ENCODE data around the gene TIMM13.
"Not testable (repeated sequence)": the region's sequence is repeated elsewhere in the genome, so short reads cannot be mapped to it uniquely, and the experiment has no call there.

The TIMM13 gene

GRCh38 chr19:2395293-2395829 is 32.0 kb downstream of the TIMM13 start:
- not testable (repeated sequence) for H3K4me1 ChIP-seq (ENCODE audit: control insufficient read depth, insufficient read depth, low read length); H3K9me3 ChIP-seq (ENCODE audit: control insufficient read depth, low read length); H3K36me3 ChIP-seq (ENCODE audit: control insufficient read depth, insufficient read depth, low read length); H3K4me3 ChIP-seq (ENCODE audit: insufficient read depth, low read depth, low read length); H3K27ac ChIP-seq (ENCODE audit: insufficient read depth, low read depth, low read length, poor library complexity, severe bottlenecking); H3K27me3 ChIP-seq (ENCODE audit: control insufficient read depth, insufficient read depth, low read length, poor library complexity, severe bottlenecking)
- WGBS, 2 experiments, result 89 to 93% methylated on average over 18 of the region's 18 CpGs

GRCh38 chr19:2394442-2395292 is 32.7 kb downstream of the TIMM13 start:
- no peaks in the 10 kb centered on the region for H3K36me3 ChIP-seq (ENCODE audit: control insufficient read depth, insufficient read depth, low read length)
- no peak overlapping the region for H3K4me3 ChIP-seq (ENCODE audit: insufficient read depth, low read depth, low read length)
- no peaks in the 10 kb centered on the region for H3K9me3 ChIP-seq (ENCODE audit: control insufficient read depth, low read length)
- no peaks in the 10 kb centered on the region for H3K27me3 ChIP-seq (ENCODE audit: control insufficient read depth, insufficient read depth, low read length, poor library complexity, severe bottlenecking)
- no peak overlapping the region for H3K27ac ChIP-seq (ENCODE audit: insufficient read depth, low read depth, low read length, poor library complexity, severe bottlenecking)
- H3K4me1 ChIP-seq (ENCODE audit: control insufficient read depth, insufficient read depth, low read length), result no peaks in the 10 kb centered on the region
- WGBS, 2 experiments, result 92 to 93% methylated on average over 27 of the region's 27 CpGs

DNA sequence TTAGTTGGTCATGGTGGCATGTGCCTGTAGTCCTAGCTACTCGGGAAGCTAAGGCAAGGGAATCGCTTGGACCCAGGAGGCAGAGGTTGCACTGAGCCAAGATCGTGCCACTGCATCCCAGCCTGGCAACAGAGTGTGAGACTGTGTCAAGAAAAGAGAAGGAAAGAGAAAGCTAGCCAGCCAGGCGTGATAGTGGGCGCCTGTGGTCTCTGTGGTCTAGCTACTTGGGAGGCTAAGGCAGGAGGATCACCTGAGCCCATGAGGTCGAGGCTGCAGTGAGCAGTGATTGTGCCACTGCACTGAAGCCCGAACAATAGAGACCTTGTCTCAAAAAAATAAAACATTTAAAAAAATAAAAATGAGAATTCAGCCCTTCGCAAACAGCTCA is 33.3 kb downstream of the TIMM13 start:
- 91 to 92% methylated on average over 7 to 8 of the region's 8 CpGs for WGBS, 2 experiments
- Histone ChIP-seq H3K27me3 (ENCODE audit: control insufficient read depth, insufficient read depth, low read length, poor library complexity, severe bottlenecking) (no peaks in the 10 kb centered on the region), H3K36me3 (ENCODE audit: control insufficient read depth, insufficient read depth, low read length) (no peaks in the 10 kb centered on the region), H3K27ac (ENCODE audit: insufficient read depth, low read depth, low read length, poor library complexity, severe bottlenecking) (no peak overlapping the region), H3K4me1 (ENCODE audit: control insufficient read depth, insufficient read depth, low read length) (no peaks in the 10 kb centered on the region), H3K9me3 (ENCODE audit: control insufficient read depth, low read length) (no peaks in the 10 kb centered on the region), H3K4me3 (ENCODE audit: insufficient read depth, low read depth, low read length) (no peak overlapping the region)

DNA sequence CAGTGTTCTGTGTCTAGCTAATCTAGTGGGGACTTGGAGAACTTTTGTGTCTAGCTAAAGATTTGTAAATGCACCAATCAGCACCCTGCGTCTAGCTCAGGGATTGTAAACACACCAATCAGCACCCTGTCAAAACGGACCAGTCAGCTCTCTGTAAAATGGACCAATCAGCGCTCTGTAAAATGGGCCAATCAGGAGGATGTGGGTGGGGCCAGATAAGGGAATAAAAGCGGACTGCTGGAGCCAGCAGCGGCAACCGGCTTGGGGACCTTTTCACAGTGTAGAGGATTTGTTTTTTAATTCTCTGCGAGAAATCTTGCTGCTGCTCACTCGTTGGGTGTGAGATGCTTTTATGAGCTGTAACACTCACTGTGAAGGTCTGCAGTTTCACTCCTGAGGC is 34.5 kb downstream of the TIMM13 start:
- not testable (repeated sequence) for H3K36me3 ChIP-seq (ENCODE audit: control insufficient read depth, insufficient read depth, low read length); H3K4me1 ChIP-seq (ENCODE audit: control insufficient read depth, insufficient read depth, low read length); H3K27ac ChIP-seq (ENCODE audit: insufficient read depth, low read depth, low read length, poor library complexity, severe bottlenecking); H3K9me3 ChIP-seq (ENCODE audit: control insufficient read depth, low read length); H3K27me3 ChIP-seq (ENCODE audit: control insufficient read depth, insufficient read depth, low read length, poor library complexity, severe bottlenecking); H3K4me3 ChIP-seq (ENCODE audit: insufficient read depth, low read depth, low read length)
- 78% methylated on average over 8 of the region's 8 CpGs for WGBS, 2 experiments

DNA sequence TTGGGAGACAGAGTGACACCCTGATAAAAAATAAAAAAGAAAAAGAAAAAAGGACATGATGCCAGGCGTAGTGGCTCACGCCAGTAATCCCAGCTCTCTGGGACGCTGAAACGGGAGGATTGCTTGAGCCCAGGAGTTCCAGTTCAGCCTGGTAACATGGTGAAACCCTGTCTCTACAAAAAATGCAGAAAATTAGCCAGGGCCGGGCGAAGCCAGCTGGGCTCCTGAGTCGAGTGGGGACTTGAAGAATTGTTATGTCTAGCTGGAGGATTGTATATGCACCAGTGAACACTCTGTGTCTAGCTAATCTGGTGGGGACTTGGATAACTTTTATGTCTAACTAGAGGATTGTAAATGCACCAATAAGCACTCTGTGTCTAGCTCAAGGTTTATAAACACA is 35.0 kb downstream of the TIMM13 start:
- Histone ChIP-seq H3K4me1 (ENCODE audit: control insufficient read depth, insufficient read depth, low read length) (no peaks in the 10 kb centered on the region), H3K27me3 (ENCODE audit: control insufficient read depth, insufficient read depth, low read length, poor library complexity, severe bottlenecking) (no peaks in the 10 kb centered on the region), H3K27ac (ENCODE audit: insufficient read depth, low read depth, low read length, poor library complexity, severe bottlenecking) (no peak overlapping the region), H3K36me3 (ENCODE audit: control insufficient read depth, insufficient read depth, low read length) (no peaks in the 10 kb centered on the region), H3K9me3 (ENCODE audit: control insufficient read depth, low read length) (no peaks in the 10 kb centered on the region), H3K4me3 (ENCODE audit: insufficient read depth, low read depth, low read length) (no peak overlapping the region)
- 76 to 77% methylated on average over 7 of the region's 7 CpGs for WGBS, 2 experiments

GRCh38 chr19:2391118-2391725 is 36.2 kb downstream of the TIMM13 start:
- H3K36me3 ChIP-seq (ENCODE audit: control insufficient read depth, insufficient read depth, low read length), result no peaks in the 10 kb centered on the region
- H3K4me1 ChIP-seq (ENCODE audit: control insufficient read depth, insufficient read depth, low read length), result no peaks in the 10 kb centered on the region
- no peak overlapping the region for H3K27ac ChIP-seq (ENCODE audit: insufficient read depth, low read depth, low read length, poor library complexity, severe bottlenecking)
- no peaks in the 10 kb centered on the region for H3K9me3 ChIP-seq (ENCODE audit: control insufficient read depth, low read length)
- H3K4me3 ChIP-seq (ENCODE audit: insufficient read depth, low read depth, low read length), result no peak overlapping the region
- H3K27me3 ChIP-seq (ENCODE audit: control insufficient read depth, insufficient read depth, low read length, poor library complexity, severe bottlenecking), result no peaks in the 10 kb centered on the region
- 16 to 20% methylated on average over 7 to 9 of the region's 10 CpGs for WGBS, 2 experiments

GRCh38 chr19:2389594-2389993 is 37.8 kb downstream of the TIMM13 start:
- Histone ChIP-seq H3K27me3 (ENCODE audit: control insufficient read depth, insufficient read depth, low read length, poor library complexity, severe bottlenecking) (no peaks in the 10 kb centered on the region), H3K4me1 (ENCODE audit: control insufficient read depth, insufficient read depth, low read length) (no peaks in the 10 kb centered on the region), H3K4me3 (ENCODE audit: insufficient read depth, low read depth, low read length) (no peak overlapping the region), H3K27ac (ENCODE audit: insufficient read depth, low read depth, low read length, poor library complexity, severe bottlenecking) (no peak overlapping the region), H3K36me3 (ENCODE audit: control insufficient read depth, insufficient read depth, low read length) (no peaks in the 10 kb centered on the region), H3K9me3 (ENCODE audit: control insufficient read depth, low read length) (no peaks in the 10 kb centered on the region)
- 77 to 79% methylated on average over 21 of the region's 21 CpGs for WGBS, 2 experiments

DNA sequence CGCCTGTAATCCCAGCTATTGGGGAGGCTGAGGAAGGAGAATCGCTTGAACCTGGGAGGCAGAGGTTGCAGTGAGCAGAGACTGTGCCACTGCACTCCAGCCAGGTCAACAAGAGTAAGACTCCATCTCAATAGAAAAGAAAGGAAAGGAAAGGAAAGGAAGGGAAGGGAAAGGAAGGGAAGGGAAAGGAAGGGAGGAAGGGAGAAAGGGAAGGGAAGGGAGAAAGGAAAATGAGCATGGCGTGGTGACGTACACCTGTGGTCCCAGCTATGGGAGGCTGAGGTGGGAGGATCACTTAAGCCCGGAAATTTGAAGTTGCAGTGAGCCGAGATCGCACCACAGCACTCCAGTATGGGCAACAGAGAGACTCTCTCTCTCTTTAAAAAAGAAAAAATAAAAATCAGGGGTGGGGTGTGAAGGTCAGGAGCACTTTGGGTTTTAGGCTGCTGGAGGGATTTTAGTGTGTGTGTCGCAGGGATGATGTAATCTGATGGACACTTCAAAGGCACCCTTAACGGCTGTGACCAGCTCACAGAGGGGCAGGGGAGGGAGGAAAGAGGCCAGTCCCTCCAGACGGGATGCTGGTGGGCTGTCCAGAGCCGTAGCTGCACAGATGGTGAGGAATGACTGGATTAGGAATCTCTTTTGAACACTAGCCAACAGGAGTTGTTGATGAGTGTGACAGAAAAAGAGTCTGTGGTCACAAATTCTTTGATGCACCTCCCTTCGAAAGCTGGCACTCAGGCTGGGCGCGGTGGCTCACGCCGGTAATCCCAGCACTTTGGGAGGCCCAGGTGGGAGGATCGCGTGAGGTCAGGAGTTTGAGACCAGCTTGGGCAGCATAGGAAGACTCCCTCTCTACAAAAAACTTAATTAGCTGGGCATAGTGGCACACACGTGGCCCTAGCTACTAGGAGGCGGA is 39.8 kb downstream of the TIMM13 start:
- no peaks in the 10 kb centered on the region for H3K9me3 ChIP-seq (ENCODE audit: control insufficient read depth, low read length)
- no peak overlapping the region for H3K4me3 ChIP-seq (ENCODE audit: insufficient read depth, low read depth, low read length)
- no peaks in the 10 kb centered on the region for H3K36me3 ChIP-seq (ENCODE audit: control insufficient read depth, insufficient read depth, low read length)
- H3K27ac ChIP-seq (ENCODE audit: insufficient read depth, low read depth, low read length, poor library complexity, severe bottlenecking), result no peak overlapping the region
- H3K27me3 ChIP-seq (ENCODE audit: control insufficient read depth, insufficient read depth, low read length, poor library complexity, severe bottlenecking), result no peaks in the 10 kb centered on the region
- 84% methylated on average over 20 of the region's 20 CpGs for WGBS, 2 experiments
- H3K4me1 ChIP-seq (ENCODE audit: control insufficient read depth, insufficient read depth, low read length), result no peaks in the 10 kb centered on the region

DNA sequence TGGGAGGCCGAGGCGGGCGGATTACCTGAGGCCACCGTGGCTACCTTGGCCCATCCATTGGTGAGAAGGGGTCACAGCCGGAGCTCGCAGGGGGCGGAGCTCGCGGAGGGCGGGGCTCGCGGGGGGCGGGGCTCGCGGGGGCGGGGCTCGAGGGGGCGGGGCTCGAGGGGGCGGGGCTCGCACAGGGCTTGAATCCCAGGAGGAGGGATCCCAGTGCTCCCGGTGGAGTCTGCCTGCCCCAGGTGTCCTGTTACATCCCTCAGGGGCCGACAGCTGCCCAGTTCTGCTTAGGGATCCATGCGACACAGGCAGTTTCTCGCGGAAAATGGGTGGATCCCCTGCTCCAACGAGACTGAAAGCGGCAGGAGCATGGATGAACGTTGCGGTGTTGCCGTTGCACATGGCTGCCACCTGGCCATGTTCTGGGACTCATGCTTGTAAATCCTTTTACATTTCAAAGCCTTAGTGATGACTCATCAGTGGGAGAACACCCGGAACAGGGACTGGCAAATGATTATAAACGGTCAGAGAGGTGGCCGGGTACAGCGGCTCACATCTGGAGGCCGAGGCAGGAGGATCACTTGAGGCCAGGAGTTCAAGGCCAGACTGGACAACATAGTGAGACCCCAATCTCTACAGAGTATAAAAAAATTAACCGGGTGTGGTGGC is 42.2 kb downstream of the TIMM13 start:
- H3K9me3 ChIP-seq (ENCODE audit: control insufficient read depth, low read length), result no peaks in the 10 kb centered on the region
- WGBS, 2 experiments, result 20 to 23% methylated on average over 37 of the region's 37 CpGs
- H3K4me1 ChIP-seq (ENCODE audit: control insufficient read depth, insufficient read depth, low read length), result no peaks in the 10 kb centered on the region
- H3K27me3 ChIP-seq (ENCODE audit: control insufficient read depth, insufficient read depth, low read length, poor library complexity, severe bottlenecking), result no peaks in the 10 kb centered on the region
- no peak overlapping the region for H3K27ac ChIP-seq (ENCODE audit: insufficient read depth, low read depth, low read length, poor library complexity, severe bottlenecking)
- H3K4me3 ChIP-seq (ENCODE audit: insufficient read depth, low read depth, low read length), result no peak overlapping the region
- no peaks in the 10 kb centered on the region for H3K36me3 ChIP-seq (ENCODE audit: control insufficient read depth, insufficient read depth, low read length)

Measured in ectodermal cell (in vitro differentiated cells).